Thyroid gland (tissue), 4 donors: ENCODE measurements around the gene UNC45B. TPM values are rescaled to one million over a fixed set of nuclear protein-coding genes. Genes with fewer than 3 reads are reported as not detected.

Experiments
- DNase-seq, 2 donors: peaks; one replicate each; pipeline ENCODE4 v3.0.0-alpha.2; 2019
- H3K27ac ChIP-seq, 3 donors: fragments of 200-600 bp; sonication (generic); 1 replicate in 2 of 3; 2 replicates in 1 of 3; pipeline ENCODE4 v1.5.1; 2016 to 2019; ENCODE audit warnings: mild to moderate bottlenecking in 1 of 3, moderate library complexity in 1 of 3
- H3K27me3 ChIP-seq: fragments of 200-600 bp; sonication (generic); one replicate; pipeline ENCODE4 v1.5.1; 2019
- H3K36me3 ChIP-seq, 2 donors: fragments of 200-600 bp; sonication (generic); one replicate each; pipeline ENCODE4 v1.5.1; 2016 to 2019
- H3K4me1 ChIP-seq, 2 donors: fragments of 200-600 bp; sonication (generic); one replicate each; pipeline ENCODE4 v1.5.1; 2017 to 2019
- H3K4me3 ChIP-seq, 3 donors: fragments of 200-600 bp; sonication (generic); replicated peaks in 1 of 3; 1 replicate in 2 of 3; 2 replicates in 1 of 3; pipeline ENCODE4 v1.5.1; 2016; ENCODE audit warnings: mild to moderate bottlenecking in 1 of 3
- H3K9me3 ChIP-seq: fragments of 200-600 bp; sonication (generic); one replicate; pipeline ENCODE4 v1.5.1; 2017
- POLR2A ChIP-seq, 2 donors: fragments of 450-650 bp; IDR thresholded peaks; one replicate each; pipeline ENCODE4 v1.6.1; 2017; ENCODE audit warnings: antibody characterized with exemption in 2 of 2, mild to moderate bottlenecking in 2 of 2, moderate library complexity in 1 of 2
- WGBS, 2 donors: methylation state at CpG; one replicate each; pipeline ENCODE4 v1.1.5; 2017; 5-methylcytosine and 5-hydroxymethylcytosine counted together
- intact Hi-C: fragments of 100-400 bp; cut with DNase I; formaldehyde crosslinking; loops from one replicate; pipeline ENCODE4 v1.15.1; 2023
- total RNA-seq, 4 donors: library from RNA; depleted of rRNA; stranded (reverse); fragments of >200 nt; gene quantifications; one replicate each; pipeline ENCODE4 v1.2.3, GENCODE V29; 2016
- TF ChIP-seq, protein P1 (sequence below), 6 experiments: fragments of 200-600 bp in 3 of 6; fragments of 450-650 bp in 3 of 6; sonication (generic) in 3 of 6; IDR thresholded peaks; one replicate each; pipeline ENCODE4 v1.5.1; 2016 to 2019; ENCODE audit warnings: antibody characterized with exemption in 6 of 6, mild to moderate bottlenecking in 2 of 6, inconsistent platforms in 1 of 6, moderate library complexity in 1 of 6

Gene UNC45B
- total RNA-seq, 4 donors from 2014 or later: not detected

GRCh38 chr17:35159940-35160339 is 12.3 kb downstream of the UNC45B start:
- no peaks in the 10 kb centered on the region for H3K4me1 ChIP-seq
- H3K36me3 ChIP-seq: no peaks in the 10 kb centered on the region
- intact Hi-C loops: no loop called here
- no peak for DNase-seq
- H3K9me3 ChIP-seq: no peaks in the 10 kb centered on the region
- 81 to 87% methylated on average over 2 of the region's 2 CpGs for WGBS, 2 donors
- no peak overlapping the region for H3K27ac ChIP-seq
- H3K27me3 ChIP-seq: no peaks in the 10 kb centered on the region
- H3K4me3 ChIP-seq: no peak overlapping the region
- TF ChIP-seq, protein P1, sequence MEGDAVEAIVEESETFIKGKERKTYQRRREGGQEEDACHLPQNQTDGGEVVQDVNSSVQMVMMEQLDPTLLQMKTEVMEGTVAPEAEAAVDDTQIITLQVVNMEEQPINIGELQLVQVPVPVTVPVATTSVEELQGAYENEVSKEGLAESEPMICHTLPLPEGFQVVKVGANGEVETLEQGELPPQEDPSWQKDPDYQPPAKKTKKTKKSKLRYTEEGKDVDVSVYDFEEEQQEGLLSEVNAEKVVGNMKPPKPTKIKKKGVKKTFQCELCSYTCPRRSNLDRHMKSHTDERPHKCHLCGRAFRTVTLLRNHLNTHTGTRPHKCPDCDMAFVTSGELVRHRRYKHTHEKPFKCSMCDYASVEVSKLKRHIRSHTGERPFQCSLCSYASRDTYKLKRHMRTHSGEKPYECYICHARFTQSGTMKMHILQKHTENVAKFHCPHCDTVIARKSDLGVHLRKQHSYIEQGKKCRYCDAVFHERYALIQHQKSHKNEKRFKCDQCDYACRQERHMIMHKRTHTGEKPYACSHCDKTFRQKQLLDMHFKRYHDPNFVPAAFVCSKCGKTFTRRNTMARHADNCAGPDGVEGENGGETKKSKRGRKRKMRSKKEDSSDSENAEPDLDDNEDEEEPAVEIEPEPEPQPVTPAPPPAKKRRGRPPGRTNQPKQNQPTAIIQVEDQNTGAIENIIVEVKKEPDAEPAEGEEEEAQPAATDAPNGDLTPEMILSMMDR (IDR thresholded peaks at IDR 0.05): no peak

GRCh38 chr17:35160354-35161201 is 13.0 kb downstream of the UNC45B start:
- H3K4me3 ChIP-seq: no peak overlapping the region
- no peaks in the 10 kb centered on the region for H3K27me3 ChIP-seq
- no peak for DNase-seq
- no peaks in the 10 kb centered on the region for H3K4me1 ChIP-seq
- intact Hi-C loops: no loop called here
- TF ChIP-seq, protein P1 (IDR thresholded peaks at IDR 0.05): no peak
- TF ChIP-seq POLR2A (IDR thresholded peaks at IDR 0.05): no peak
- H3K27ac ChIP-seq: no peak overlapping the region
- WGBS, 2 donors: 76 to 77% methylated on average over 13 of the region's 13 CpGs
- H3K36me3 ChIP-seq: no peaks in the 10 kb centered on the region
- H3K9me3 ChIP-seq: no peaks in the 10 kb centered on the region

GRCh38 chr17:35161281-35161761 is 13.7 kb downstream of the UNC45B start:
- DNase-seq: no peak
- TF ChIP-seq, protein P1 (IDR thresholded peaks at IDR 0.05): no peak
- no peak for TF ChIP-seq POLR2A (IDR thresholded peaks at IDR 0.05)
- intact Hi-C loops: no loop called here
- Histone ChIP-seq H3K4me3 (no peak overlapping the region), H3K36me3 (no peaks in the 10 kb centered on the region), H3K4me1 (no peaks in the 10 kb centered on the region), H3K27ac (no peak overlapping the region), H3K9me3 (no peaks in the 10 kb centered on the region), H3K27me3 (no peaks in the 10 kb centered on the region)
- 75 to 81% methylated on average over 3 of the region's 3 CpGs for WGBS, 2 donors

GRCh38 chr17:35162755-35163154 is 15.1 kb downstream of the UNC45B start:
- Histone ChIP-seq H3K27me3 (no peaks in the 10 kb centered on the region), H3K27ac (no peak overlapping the region), H3K4me3 (no peak overlapping the region), H3K4me1 (no peaks in the 10 kb centered on the region), H3K9me3 (no peaks in the 10 kb centered on the region), H3K36me3 (no peaks in the 10 kb centered on the region)
- WGBS, 2 donors: 81 to 86% methylated on average over 4 of the region's 4 CpGs
- TF ChIP-seq POLR2A (IDR thresholded peaks at IDR 0.05): no peak
- TF ChIP-seq, protein P1 (IDR thresholded peaks at IDR 0.05): no peak
- DNase-seq: no peak
- intact Hi-C loops: no loop called here

DNA sequence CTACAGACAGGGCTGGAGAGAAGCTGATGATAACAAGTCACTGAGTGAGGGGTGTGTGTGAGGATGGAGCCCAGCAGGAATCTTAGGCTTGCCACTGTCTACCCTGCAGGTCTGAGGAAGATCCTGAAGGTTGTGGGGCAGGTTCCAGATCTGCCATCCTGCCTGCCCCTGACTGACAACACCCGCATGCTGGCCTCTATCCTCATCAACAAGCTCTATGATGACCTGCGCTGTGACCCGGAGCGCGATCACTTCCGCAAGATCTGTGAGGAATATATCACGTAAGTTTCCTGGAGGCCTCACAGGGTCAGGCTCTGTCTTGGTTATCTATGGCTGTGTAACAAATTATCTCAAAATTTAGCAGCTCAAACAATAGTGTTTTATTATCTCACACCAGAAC is 16.3 kb downstream of the UNC45B start:
- WGBS, 2 donors: 94 to 97% methylated on average over 7 of the region's 7 CpGs
- Histone ChIP-seq H3K27me3 (no peaks in the 10 kb centered on the region), H3K4me3 (no peak overlapping the region), H3K9me3 (no peaks in the 10 kb centered on the region), H3K36me3 (no peaks in the 10 kb centered on the region), H3K4me1 (no peaks in the 10 kb centered on the region), H3K27ac (no peak overlapping the region)
- no peak for DNase-seq
- no peak for TF ChIP-seq POLR2A (IDR thresholded peaks at IDR 0.05)
- TF ChIP-seq, protein P1 (IDR thresholded peaks at IDR 0.05): no peak
- intact Hi-C loops: no loop called here
